Bone marrow (tissue), 2 donors: Measurements from ENCODE around the gene CDH12.
"Not testable (repeated sequence)": the region's sequence is repeated elsewhere in the genome, so short reads cannot be mapped to it uniquely, and the experiment has no call there.

Experiments used
- DNase-seq, 2 donors: peaks; one replicate each; lab custom pipeline; 2025; lab: John Stamatoyannopoulos, UW

CDH12 gene

GRCh38 chr5:22432905-22433304 is 420.2 kb downstream of the CDH12 start:
- no peak for DNase-seq

GRCh38 chr5:22431840-22432239 is 421.3 kb downstream of the CDH12 start:
- DNase-seq, result no peak

GRCh38 chr5:22431406-22431805 is 421.7 kb downstream of the CDH12 start:
- DNase-seq, result no peak

GRCh38 chr5:22411554-22412349 is 441.4 kb downstream of the CDH12 start:
- no peak for DNase-seq

GRCh38 chr5:22391956-22392355 is 461.2 kb downstream of the CDH12 start:
- DNase-seq, result no peak

GRCh38 chr5:22390888-22391287 is 462.3 kb downstream of the CDH12 start:
- no peak for DNase-seq

- DNase-seq, result no peak
These were observed 480.1 kb downstream of the CDH12 start for GRCh38 chr5:22372826-22373660.

- no peak for DNase-seq
These were observed 480.8 kb downstream of the CDH12 start for GRCh38 chr5:22372376-22372775.

- DNase-seq, result no peak
These were observed 498.2 kb downstream of the CDH12 start for GRCh38 chr5:22354956-22355355.

GRCh38 chr5:22352493-22352892 is 500.7 kb downstream of the CDH12 start:
- DNase-seq, result no peak

- no peak for DNase-seq
These were observed 502.0 kb downstream of the CDH12 start for GRCh38 chr5:22351178-22351577.

GRCh38 chr5:22348027-22348426 is 505.1 kb downstream of the CDH12 start:
- DNase-seq, result no peak

- DNase-seq, result no peak
These were observed 509.1 kb downstream of the CDH12 start for GRCh38 chr5:22344000-22344399.

- no peak for DNase-seq
These were observed 511.7 kb downstream of the CDH12 start for GRCh38 chr5:22341406-22341805.

GRCh38 chr5:22332949-22333348 is 520.2 kb downstream of the CDH12 start:
- not testable (repeated sequence) for DNase-seq

- no peak for DNase-seq
These were observed 523.5 kb downstream of the CDH12 start for GRCh38 chr5:22329683-22330082.

- DNase-seq, result no peak
These were observed 533.3 kb downstream of the CDH12 start for GRCh38 chr5:22319798-22320197.

GRCh38 chr5:22316294-22316693 is 536.9 kb downstream of the CDH12 start:
- DNase-seq, result no peak

- DNase-seq, result not testable (repeated sequence)
These were observed 538.1 kb downstream of the CDH12 start for GRCh38 chr5:22315052-22315451.

- DNase-seq, result no peak
These were observed 538.6 kb downstream of the CDH12 start for GRCh38 chr5:22314548-22314947.

GRCh38 chr5:22306011-22306410 is 547.1 kb downstream of the CDH12 start:
- DNase-seq, result no peak

- no peak for DNase-seq
These were observed 557.3 kb downstream of the CDH12 start for GRCh38 chr5:22295832-22296231.

- no peak for DNase-seq
These were observed 560.0 kb downstream of the CDH12 start for GRCh38 chr5:22293147-22293546.
